A673 (cell line): ENCODE data around the gene CAPG. TPM values are rescaled to one million over a fixed set of nuclear protein-coding genes. Genes with fewer than 3 reads are reported as not detected.

Source experiments
- BruUV-seq: library from RNA; stranded (reverse); fragments of 400-500 nt; replicated peaks from 2 replicates; lab custom pipeline; 2021; lab: Mats Ljungman, UMichigan
- CTCF ChIA-PET: fragments of 300-600 bp; sonication (Branson Sonifier 250); formaldehyde crosslinking; loops from one replicate; lab custom pipeline; 2022; ENCODE audit warnings: antibody characterized with exemption; lab: Charles Lee
- POLR2A ChIA-PET: fragments of 300-600 bp; sonication (Branson Sonifier 250); formaldehyde crosslinking; loops from one replicate; lab custom pipeline; 2022; ENCODE audit warnings: antibody characterized with exemption; ENCODE audit not compliant: low non-redundant PET; lab: Charles Lee
- DNase-seq: peaks from one replicate; pipeline ENCODE4 v3.0.0-alpha.2; 2015; ENCODE audit warnings: low spot score
- H3K27ac ChIP-seq: fragments of 200-600 bp; sonication (generic); 2 replicates; pipeline ENCODE4 v1.5.1; 2016; ENCODE audit warnings: mixed run types, low read depth, mild to moderate bottlenecking, mixed read lengths, antibody characterized with exemption, low read length; ENCODE audit not compliant: poor library complexity, severe bottlenecking
- H3K27me3 ChIP-seq: fragments of 200-600 bp; sonication (generic); replicated peaks from 2 replicates; pipeline ENCODE4 v1.6.1; 2017; ENCODE audit warnings: mixed run types, low read depth, mild to moderate bottlenecking, mixed read lengths, antibody characterized with exemption, low read length; ENCODE audit not compliant: insufficient read depth, poor library complexity
- H3K36me3 ChIP-seq: fragments of 200-600 bp; sonication (generic); 2 replicates; pipeline ENCODE4 v1.6.1; 2016; ENCODE audit warnings: mixed run types, mild to moderate bottlenecking, mixed read lengths, antibody characterized with exemption, low read length; ENCODE audit not compliant: insufficient read depth, poor library complexity, severe bottlenecking
- H3K4me1 ChIP-seq: fragments of 200-600 bp; sonication (generic); 2 replicates; pipeline ENCODE4 v1.6.1; 2017; ENCODE audit warnings: mixed run types, mild to moderate bottlenecking, mixed read lengths, antibody characterized with exemption, low read length; ENCODE audit not compliant: insufficient read depth, poor library complexity, severe bottlenecking
- H3K4me3 ChIP-seq: fragments of 200-600 bp; sonication (generic); 2 replicates; pipeline ENCODE4 v1.5.1; 2016; ENCODE audit warnings: low read depth, mixed run types, mild to moderate bottlenecking, mixed read lengths, low read length; ENCODE audit not compliant: poor library complexity, severe bottlenecking
- H3K9me3 ChIP-seq: fragments of 200-600 bp; sonication (generic); 2 replicates; pipeline ENCODE4 v1.6.1; 2016; ENCODE audit warnings: mixed run types, low read depth, mild to moderate bottlenecking, mixed read lengths, antibody characterized with exemption, low read length; ENCODE audit not compliant: poor library complexity, severe bottlenecking
- CTCF ChIP-seq: fragments of 300-800, 200-600 bp; sonication (generic); conservative IDR thresholded peaks from 2 replicates; pipeline ENCODE4 v1.5.1; 2017; ENCODE audit warnings: low read depth, mild to moderate bottlenecking, antibody characterized with exemption, low read length, moderate library complexity, mixed read lengths
- EZH2 ChIP-seq: fragments of 200-600 bp; sonication (generic); IDR thresholded peaks from 2 replicates; pipeline ENCODE4 v1.6.1; 2017; ENCODE audit warnings: borderline replicate concordance, low read depth, mild to moderate bottlenecking, mixed read lengths, antibody characterized with exemption, low read length; ENCODE audit not compliant: poor library complexity, severe bottlenecking
- intact Hi-C: fragments of 100-400 bp; cut with micrococcal nuclease; formaldehyde crosslinking; loops from one replicate; pipeline ENCODE4 v1.10.0; 2022; ENCODE audit not compliant: unreplicated experiment
- total RNA-seq: library from RNA; stranded (reverse); gene quantifications from 2 replicates; pipeline ENCODE4 v1.2.3, GENCODE V29; 2021

CAPG gene
- total RNA-seq, 1 experiment from 2014 or later, result 156 TPM

- DNase-seq, result no peak
- Histone ChIP-seq H3K4me1 (peaks cover 23% of the 10 kb centered on the region), H3K36me3 (no peaks in the 10 kb centered on the region), H3K27ac (no peak overlapping the region), H3K27me3 (no peaks in the 10 kb centered on the region), H3K4me3 (no peak overlapping the region), H3K9me3 (no peaks in the 10 kb centered on the region)
- intact Hi-C loops, result no loop called here
- TF ChIP-seq EZH2 (no peak), CTCF (no peak)
- CTCF ChIA-PET, result no interaction called here
- BruUV-seq, result no TSS peak
- POLR2A ChIA-PET, result no interaction called here
Measured at GRCh38 chr2:85448461-85449213, 38.5 kb upstream of the CAPG start.

GRCh38 chr2:85447222-85447585, 37.0 kb upstream of the CAPG start:
- ChIA-PET POLR2A (interaction anchor here (0.5 kb wide), 1 partner anchor 114 kb away, joined by 7 read pairs; no protein-coding TSS in a partner anchor), CTCF (no interaction called here)
- peaks cover 23% of the 10 kb centered on the region for H3K4me1 ChIP-seq
- TF ChIP-seq CTCF (no peak), EZH2 (no peak)
- no peaks in the 10 kb centered on the region for H3K36me3 ChIP-seq
- no peaks in the 10 kb centered on the region for H3K9me3 ChIP-seq
- no peak overlapping the region for H3K4me3 ChIP-seq
- no TSS peak for BruUV-seq
- peak overlapping the region; percentile 86 for H3K27ac ChIP-seq
- intact Hi-C loops, result no loop called here
- no peak for DNase-seq
- no peaks in the 10 kb centered on the region for H3K27me3 ChIP-seq

- no peaks in the 10 kb centered on the region for H3K36me3 ChIP-seq
- no peak overlapping the region for H3K4me3 ChIP-seq
- TF ChIP-seq CTCF (no peak), EZH2 (no peak)
- ChIA-PET CTCF (no interaction called here), POLR2A (interaction anchor here (0.5 kb wide), 1 partner anchor 114 kb away, joined by 7 read pairs; no protein-coding TSS in a partner anchor)
- H3K27me3 ChIP-seq, result no peaks in the 10 kb centered on the region
- peak overlapping the region; percentile 86 for H3K27ac ChIP-seq
- no peaks in the 10 kb centered on the region for H3K9me3 ChIP-seq
- intact Hi-C loops, result no loop called here
- BruUV-seq, result no TSS peak
- no peak for DNase-seq
- H3K4me1 ChIP-seq, result peaks cover 23% of the 10 kb centered on the region
Measured at GRCh38 chr2:85446296-85447221, 36.4 kb upstream of the CAPG start.
